GM19035 (cell line): ENCODE results near the gene TSPAN9.

Source experiments
- ATAC-seq: cut with Tn5 transposase; IDR thresholded peaks from one replicate; pipeline ENCODE4 v1.9.1; 2021; ENCODE audit not compliant: unreplicated experiment

TSPAN9 gene

GRCh38 chr12:3202096-3202495 lies 124.9 kb downstream of the TSPAN9 start:
- ATAC-seq, result no peak

- no peak for ATAC-seq
Observed at GRCh38 chr12:3202734-3203446, 125.7 kb downstream of the TSPAN9 start.

GRCh38 chr12:3203713-3204112 lies 126.5 kb downstream of the TSPAN9 start:
- ATAC-seq, result no peak

GRCh38 chr12:3204143-3204542 lies 127.0 kb downstream of the TSPAN9 start:
- no peak for ATAC-seq

GRCh38 chr12:3204730-3205531 lies 127.8 kb downstream of the TSPAN9 start:
- no peak for ATAC-seq

- ATAC-seq, result no peak
Observed at GRCh38 chr12:3205742-3206519, 128.8 kb downstream of the TSPAN9 start.

- no peak for ATAC-seq
Observed at GRCh38 chr12:3206536-3207072, 129.4 kb downstream of the TSPAN9 start.

GRCh38 chr12:3207175-3207574 lies 130.0 kb downstream of the TSPAN9 start:
- no peak for ATAC-seq

GRCh38 chr12:3207858-3208257 lies 130.7 kb downstream of the TSPAN9 start:
- ATAC-seq, result no peak

GRCh38 chr12:3213188-3213587 lies 136.0 kb downstream of the TSPAN9 start:
- no peak for ATAC-seq

GRCh38 chr12:3213768-3214167 lies 136.6 kb downstream of the TSPAN9 start:
- ATAC-seq, result no peak

- ATAC-seq, result no peak
Observed at GRCh38 chr12:3214526-3215365, 137.6 kb downstream of the TSPAN9 start.

- no peak for ATAC-seq
Observed at GRCh38 chr12:3215410-3215975, 138.3 kb downstream of the TSPAN9 start.

- no peak for ATAC-seq
Observed at GRCh38 chr12:3216097-3216496, 138.9 kb downstream of the TSPAN9 start.

GRCh38 chr12:3216726-3217682 lies 139.8 kb downstream of the TSPAN9 start:
- no peak for ATAC-seq

GRCh38 chr12:3217683-3218079 lies 140.5 kb downstream of the TSPAN9 start:
- no peak for ATAC-seq

- no peak for ATAC-seq
Observed at GRCh38 chr12:3218228-3219171, 141.3 kb downstream of the TSPAN9 start.

- ATAC-seq, result no peak
Observed at GRCh38 chr12:3219233-3219632, 142.1 kb downstream of the TSPAN9 start.
